KOPT-K1 (cell line): ENCODE data around the gene IDH3A.

Experiments used
- H3K27ac ChIP-seq: fragments of 200-600 bp; sonication (generic); 2 replicates; pipeline ENCODE4 v1.5.1; 2016; ENCODE audit warnings: antibody characterized with exemption, mild to moderate bottlenecking, low read depth, low read length; ENCODE audit not compliant: poor library complexity, severe bottlenecking
- H3K36me3 ChIP-seq: fragments of 200-600 bp; sonication (generic); 2 replicates; pipeline ENCODE4 v1.5.1; 2017; ENCODE audit warnings: antibody characterized with exemption, mild to moderate bottlenecking, low read length, moderate library complexity; ENCODE audit not compliant: insufficient read depth
- H3K9me3 ChIP-seq: fragments of 200-600 bp; sonication (generic); 2 replicates; pipeline ENCODE4 v1.5.1; 2017; ENCODE audit warnings: antibody characterized with exemption, low read length, mild to moderate bottlenecking; ENCODE audit not compliant: insufficient read depth, poor library complexity, severe bottlenecking

Gene IDH3A

GRCh38 chr15:78197632-78198031 lies 48.5 kb downstream of the IDH3A start:
- H3K27ac ChIP-seq: no peak overlapping the region
- H3K9me3 ChIP-seq: no peaks in the 10 kb centered on the region
- no peaks in the 10 kb centered on the region for H3K36me3 ChIP-seq

- H3K27ac ChIP-seq: no peak overlapping the region
- no peaks in the 10 kb centered on the region for H3K9me3 ChIP-seq
- no peaks in the 10 kb centered on the region for H3K36me3 ChIP-seq
Observed at GRCh38 chr15:78200276-78200930, 51.2 kb downstream of the IDH3A start.

GRCh38 chr15:78201281-78202190 lies 52.4 kb downstream of the IDH3A start:
- no peaks in the 10 kb centered on the region for H3K36me3 ChIP-seq
- no peak overlapping the region for H3K27ac ChIP-seq
- H3K9me3 ChIP-seq: no peaks in the 10 kb centered on the region

- Histone ChIP-seq H3K36me3 (no peaks in the 10 kb centered on the region), H3K27ac (no peak overlapping the region), H3K9me3 (no peaks in the 10 kb centered on the region)
Observed at GRCh38 chr15:78203346-78204225, 54.4 kb downstream of the IDH3A start.

GRCh38 chr15:78204351-78205309 lies 55.5 kb downstream of the IDH3A start:
- H3K27ac ChIP-seq: no peak overlapping the region
- no peaks in the 10 kb centered on the region for H3K9me3 ChIP-seq
- no peaks in the 10 kb centered on the region for H3K36me3 ChIP-seq

- no peak overlapping the region for H3K27ac ChIP-seq
- no peaks in the 10 kb centered on the region for H3K9me3 ChIP-seq
- H3K36me3 ChIP-seq: no peaks in the 10 kb centered on the region
Observed at GRCh38 chr15:78205337-78205736, 56.2 kb downstream of the IDH3A start.

- Histone ChIP-seq H3K9me3 (no peaks in the 10 kb centered on the region), H3K27ac (no peak overlapping the region)
Observed at GRCh38 chr15:78205856-78206255, 56.7 kb downstream of the IDH3A start.

GRCh38 chr15:78206326-78207109 lies 57.4 kb downstream of the IDH3A start:
- H3K9me3 ChIP-seq: no peaks in the 10 kb centered on the region
- H3K27ac ChIP-seq: no peak overlapping the region
- no peaks in the 10 kb centered on the region for H3K36me3 ChIP-seq

More at GRCh38 chr15:78205856-78206255, 56.7 kb downstream of the IDH3A start:
- no peaks in the 10 kb centered on the region for H3K36me3 ChIP-seq

GRCh38 chr15:78207110-78207458 lies 57.9 kb downstream of the IDH3A start:
- Histone ChIP-seq H3K9me3 (no peaks in the 10 kb centered on the region), H3K27ac (no peak overlapping the region), H3K36me3 (no peaks in the 10 kb centered on the region)

GRCh38 chr15:78207641-78208340 lies 58.6 kb downstream of the IDH3A start:
- no peaks in the 10 kb centered on the region for H3K36me3 ChIP-seq
- H3K9me3 ChIP-seq: no peaks in the 10 kb centered on the region
- no peak overlapping the region for H3K27ac ChIP-seq

- H3K9me3 ChIP-seq: no peaks in the 10 kb centered on the region
- no peaks in the 10 kb centered on the region for H3K36me3 ChIP-seq
- H3K27ac ChIP-seq: no peak overlapping the region
Observed at GRCh38 chr15:78208341-78208844, 59.2 kb downstream of the IDH3A start.

- no peak overlapping the region for H3K27ac ChIP-seq
- H3K36me3 ChIP-seq: no peaks in the 10 kb centered on the region
- H3K9me3 ChIP-seq: no peaks in the 10 kb centered on the region
Observed at GRCh38 chr15:78208887-78209645, 59.9 kb downstream of the IDH3A start.
